NCI-H146 treated with DMSO at 0.1 percent for 48 hours (cell line): ENCODE data around the gene GTF3C6.
"Not testable (repeated sequence)": the region's sequence is repeated elsewhere in the genome, so short reads cannot be mapped to it uniquely, and the experiment has no call there.

Experiments used
- DNase-seq: peaks from one replicate; lab custom pipeline; 2025; ENCODE audit not compliant: unreplicated experiment; lab: John Stamatoyannopoulos, UW

GTF3C6 gene

GRCh38 chr6:110976575-110976974 lies 18.1 kb downstream of the GTF3C6 start:
- DNase-seq: no peak

GRCh38 chr6:110979565-110980101 lies 21.1 kb downstream of the GTF3C6 start:
- no peak for DNase-seq

GRCh38 chr6:110980227-110980626 lies 21.7 kb downstream of the GTF3C6 start:
- no peak for DNase-seq

- no peak for DNase-seq
Measured at GRCh38 chr6:110980648-110981047, 22.1 kb downstream of the GTF3C6 start.

GRCh38 chr6:110981202-110981600 lies 22.7 kb downstream of the GTF3C6 start:
- no peak for DNase-seq

- no peak for DNase-seq
Measured at GRCh38 chr6:110990840-110991576, 32.5 kb downstream of the GTF3C6 start.

GRCh38 chr6:110996691-110997090 lies 38.2 kb downstream of the GTF3C6 start:
- no peak for DNase-seq

GRCh38 chr6:110999634-111000270 lies 41.2 kb downstream of the GTF3C6 start:
- DNase-seq: no peak

- DNase-seq: no peak
Measured at GRCh38 chr6:111002350-111002749, 43.8 kb downstream of the GTF3C6 start.

GRCh38 chr6:111011360-111012142 lies 53.0 kb downstream of the GTF3C6 start:
- DNase-seq: peak; percentile 47

GRCh38 chr6:111012143-111012452 lies 53.6 kb downstream of the GTF3C6 start:
- DNase-seq: no peak

- not testable (repeated sequence) for DNase-seq
Measured at GRCh38 chr6:111012520-111012919, 54.0 kb downstream of the GTF3C6 start.

- peak; percentile 56 for DNase-seq
Measured at GRCh38 chr6:111013144-111013915, 54.8 kb downstream of the GTF3C6 start.

- DNase-seq: no peak
Measured at GRCh38 chr6:111015389-111016124, 57.1 kb downstream of the GTF3C6 start.

GRCh38 chr6:111017241-111017640 lies 58.7 kb downstream of the GTF3C6 start:
- DNase-seq: not testable (repeated sequence)
